HG03135 (cell line): ENCODE results near the gene PATL1.

ENCODE experiments used
- ATAC-seq: cut with Tn5 transposase; IDR thresholded peaks from one replicate; pipeline ENCODE4 v1.9.1; 2021; ENCODE audit warnings: mild to moderate bottlenecking, moderate library complexity; ENCODE audit not compliant: unreplicated experiment

PATL1 gene

DNA sequence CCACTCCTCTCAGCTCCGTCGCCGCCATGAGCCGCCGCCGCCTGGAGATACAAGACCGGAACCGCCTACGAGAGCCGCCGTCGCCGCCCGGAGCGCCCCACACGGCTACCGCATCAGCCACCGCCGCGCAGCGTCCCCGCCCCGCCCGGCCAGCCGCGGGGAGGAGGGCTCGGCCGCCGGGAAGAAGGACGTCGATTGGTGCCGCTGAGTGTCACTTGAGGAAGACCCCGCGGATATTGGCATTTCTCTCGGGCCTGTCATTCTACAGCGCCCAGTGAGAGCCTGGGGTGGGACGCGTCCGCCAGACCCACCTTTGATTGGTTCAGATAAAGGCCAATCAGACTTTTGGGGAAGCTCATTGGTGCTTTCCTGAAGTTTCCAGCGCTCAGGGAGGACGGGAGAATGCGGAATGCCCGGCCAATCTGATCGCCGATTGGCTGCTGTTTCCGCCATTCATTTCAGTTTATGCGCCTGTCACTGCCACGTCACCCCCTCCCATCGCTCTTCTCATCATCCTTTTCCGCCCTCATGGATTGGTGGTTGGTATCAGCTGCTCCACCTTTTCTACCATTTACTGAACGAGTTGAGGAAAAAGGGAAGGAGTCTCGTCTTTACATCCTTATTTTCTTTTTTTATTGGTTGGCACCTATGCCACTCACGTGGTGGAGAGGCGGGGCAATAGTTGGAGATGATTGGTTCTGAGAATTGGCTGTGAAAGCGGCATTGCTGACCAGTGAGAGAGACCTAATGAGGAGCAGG lies 53.0 kb downstream of the PATL1 start, which contains the start of gene OSBP:
Gene OSBP (minus strand): TSS at position 138 of the 759 bp plus-strand sequence. CDS start 110 bp downstream, at position 28.
- peak; percentile 89 for ATAC-seq

GRCh38 chr11:59615120-59615636 lies 53.7 kb downstream of the PATL1 start:
- ATAC-seq, result peak; percentile 7

- ATAC-seq, result no peak
Observed at GRCh38 chr11:59614277-59615119, 54.3 kb downstream of the PATL1 start.

DNA sequence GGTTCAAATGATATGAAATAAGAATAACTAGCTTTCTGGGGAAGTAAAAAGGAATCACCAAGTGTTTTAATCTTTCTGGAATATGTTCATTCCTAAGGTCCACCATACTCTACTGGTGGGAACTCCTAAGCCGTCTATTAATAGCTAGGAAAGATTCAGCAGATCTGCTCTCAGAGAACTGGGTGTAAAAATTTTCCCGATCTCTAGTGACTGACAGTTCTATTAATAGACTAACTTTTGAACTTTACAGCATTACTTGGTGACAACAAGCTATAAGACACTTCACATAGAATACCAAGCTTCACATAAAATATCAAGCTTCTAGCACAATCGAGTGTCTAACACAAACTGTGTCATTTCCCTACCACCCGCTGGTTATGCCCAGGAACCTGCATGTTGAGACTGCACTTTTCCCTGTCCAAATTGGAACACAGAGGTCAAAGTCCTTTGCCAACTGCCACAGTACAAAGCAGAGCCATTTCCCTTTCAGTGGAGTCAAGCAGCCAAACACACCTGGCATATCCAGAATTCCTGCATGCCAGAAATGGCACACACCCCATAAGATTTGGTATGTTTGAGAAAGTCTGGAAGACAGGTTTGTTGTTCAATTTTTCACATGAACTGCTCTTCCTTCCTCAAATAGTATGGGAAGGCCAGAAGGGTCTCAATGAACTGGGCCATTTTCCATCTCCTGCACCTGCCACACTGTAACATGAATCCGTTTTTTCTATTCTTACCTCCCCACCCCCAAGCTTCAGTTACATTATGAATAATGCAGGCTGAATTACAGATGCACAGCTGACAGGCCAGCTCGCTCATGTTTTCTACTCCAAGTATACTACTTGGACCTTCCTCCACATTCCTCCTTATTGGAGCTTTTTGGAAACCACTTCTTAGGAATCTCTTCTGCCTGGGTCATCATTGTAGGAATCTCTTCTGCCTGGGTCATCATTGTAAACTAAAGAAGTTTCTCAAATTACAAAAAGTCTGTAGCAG lies 57.0 kb downstream of the PATL1 start:
- ATAC-seq, result no peak

- no peak for ATAC-seq
Observed at GRCh38 chr11:59610289-59610688, 58.5 kb downstream of the PATL1 start.

DNA sequence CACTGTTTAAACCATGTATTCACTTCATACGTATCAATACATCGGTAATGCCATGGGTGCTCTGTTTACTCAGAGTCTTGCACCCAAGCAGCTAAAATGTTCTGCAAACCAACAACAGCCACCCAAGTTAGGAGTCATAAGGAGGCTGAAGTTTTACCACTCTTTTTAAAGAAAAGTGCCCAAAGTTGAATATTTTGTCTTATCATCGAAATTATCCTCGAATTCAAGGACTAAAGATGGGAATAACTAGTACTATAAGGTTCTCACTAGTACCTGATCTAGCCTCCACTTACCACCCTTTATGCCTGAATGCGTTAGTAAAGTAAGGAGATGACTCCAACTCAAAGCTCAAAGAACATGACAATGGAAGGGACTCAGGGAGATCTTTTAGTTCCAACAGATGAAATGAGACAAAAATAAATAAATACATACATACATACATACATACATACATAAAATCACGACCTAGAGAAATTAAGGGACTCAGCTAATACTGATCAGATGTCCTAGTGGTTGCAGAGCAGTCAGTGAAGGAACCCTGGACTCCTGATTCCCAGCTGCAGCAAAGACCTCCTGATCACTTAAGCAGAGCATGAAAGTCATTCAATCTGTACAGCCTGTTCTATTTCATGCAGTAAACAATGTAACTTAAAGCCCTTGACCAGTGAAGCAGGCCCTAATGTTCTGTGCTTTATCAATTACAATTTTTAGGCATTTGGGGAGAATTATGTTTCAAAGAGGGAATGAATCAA lies 61.0 kb downstream of the PATL1 start:
- ATAC-seq, result no peak

GRCh38 chr11:59602432-59602831 lies 66.4 kb downstream of the PATL1 start:
- ATAC-seq, result no peak

GRCh38 chr11:59601788-59602187 lies 67.0 kb downstream of the PATL1 start:
- no peak for ATAC-seq

DNA sequence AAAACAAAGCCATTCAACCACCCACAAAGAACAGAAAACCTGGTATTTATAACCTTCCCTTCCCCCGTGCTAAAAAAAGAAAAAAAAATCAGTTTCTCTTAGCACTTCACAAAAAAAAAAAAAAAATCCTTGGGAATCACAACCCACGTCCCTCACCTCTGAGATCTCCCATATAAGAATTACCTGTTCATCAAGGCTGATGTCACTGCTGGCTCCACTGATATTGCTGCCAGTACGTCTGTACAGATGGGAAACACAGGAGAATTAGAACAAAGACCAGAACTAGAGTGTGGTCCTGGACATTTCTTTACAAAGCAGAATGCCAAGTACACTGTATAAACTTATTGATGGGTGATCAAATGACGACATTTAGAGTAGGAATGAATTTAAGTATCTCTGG lies 68.2 kb downstream of the PATL1 start:
- ATAC-seq, result no peak

GRCh38 chr11:59600234-59600633 lies 68.6 kb downstream of the PATL1 start:
- ATAC-seq, result no peak

GRCh38 chr11:59598961-59599360 lies 69.9 kb downstream of the PATL1 start:
- ATAC-seq, result no peak
